GM12875 (cell line): Measurements from ENCODE around the gene DOCK10.

ENCODE experiments used
- H3K4me3 ChIP-seq: one replicate; pipeline ENCODE4 v1.5.1; 2011; ENCODE audit warnings: low read depth, low read length, control low read depth
- TF ChIP-seq, protein P1 (sequence below): IDR thresholded peaks from 2 replicates; pipeline ENCODE4 v1.5.1; 2011; ENCODE audit warnings: low read depth, mild to moderate bottlenecking, control low read depth, inconsistent platforms, low read length, moderate library complexity, borderline replicate concordance; ENCODE audit not compliant: insufficient read depth

Gene DOCK10

DNA sequence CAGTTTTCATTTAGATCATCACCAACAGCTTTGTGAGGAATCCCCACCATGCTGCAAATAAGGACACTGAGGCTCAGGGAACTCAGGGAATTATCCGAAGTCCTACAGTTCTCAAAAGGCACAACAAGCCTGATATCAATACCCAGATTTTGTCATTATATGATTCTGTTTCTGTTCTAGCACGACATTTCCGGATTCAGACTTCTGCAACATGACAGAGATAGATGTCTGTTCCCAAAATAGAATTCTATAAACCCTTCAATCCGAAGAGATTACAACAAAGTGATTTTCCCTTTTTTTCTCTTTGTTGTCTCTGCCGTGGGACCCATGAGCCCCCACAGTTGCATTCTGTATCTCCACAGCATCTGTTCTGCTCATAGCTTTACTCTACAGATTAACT, 72.0 kb downstream of the DOCK10 start:
- TF ChIP-seq, protein P1, sequence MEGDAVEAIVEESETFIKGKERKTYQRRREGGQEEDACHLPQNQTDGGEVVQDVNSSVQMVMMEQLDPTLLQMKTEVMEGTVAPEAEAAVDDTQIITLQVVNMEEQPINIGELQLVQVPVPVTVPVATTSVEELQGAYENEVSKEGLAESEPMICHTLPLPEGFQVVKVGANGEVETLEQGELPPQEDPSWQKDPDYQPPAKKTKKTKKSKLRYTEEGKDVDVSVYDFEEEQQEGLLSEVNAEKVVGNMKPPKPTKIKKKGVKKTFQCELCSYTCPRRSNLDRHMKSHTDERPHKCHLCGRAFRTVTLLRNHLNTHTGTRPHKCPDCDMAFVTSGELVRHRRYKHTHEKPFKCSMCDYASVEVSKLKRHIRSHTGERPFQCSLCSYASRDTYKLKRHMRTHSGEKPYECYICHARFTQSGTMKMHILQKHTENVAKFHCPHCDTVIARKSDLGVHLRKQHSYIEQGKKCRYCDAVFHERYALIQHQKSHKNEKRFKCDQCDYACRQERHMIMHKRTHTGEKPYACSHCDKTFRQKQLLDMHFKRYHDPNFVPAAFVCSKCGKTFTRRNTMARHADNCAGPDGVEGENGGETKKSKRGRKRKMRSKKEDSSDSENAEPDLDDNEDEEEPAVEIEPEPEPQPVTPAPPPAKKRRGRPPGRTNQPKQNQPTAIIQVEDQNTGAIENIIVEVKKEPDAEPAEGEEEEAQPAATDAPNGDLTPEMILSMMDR = no peak
- H3K4me3 ChIP-seq = no peak overlapping the region

DNA sequence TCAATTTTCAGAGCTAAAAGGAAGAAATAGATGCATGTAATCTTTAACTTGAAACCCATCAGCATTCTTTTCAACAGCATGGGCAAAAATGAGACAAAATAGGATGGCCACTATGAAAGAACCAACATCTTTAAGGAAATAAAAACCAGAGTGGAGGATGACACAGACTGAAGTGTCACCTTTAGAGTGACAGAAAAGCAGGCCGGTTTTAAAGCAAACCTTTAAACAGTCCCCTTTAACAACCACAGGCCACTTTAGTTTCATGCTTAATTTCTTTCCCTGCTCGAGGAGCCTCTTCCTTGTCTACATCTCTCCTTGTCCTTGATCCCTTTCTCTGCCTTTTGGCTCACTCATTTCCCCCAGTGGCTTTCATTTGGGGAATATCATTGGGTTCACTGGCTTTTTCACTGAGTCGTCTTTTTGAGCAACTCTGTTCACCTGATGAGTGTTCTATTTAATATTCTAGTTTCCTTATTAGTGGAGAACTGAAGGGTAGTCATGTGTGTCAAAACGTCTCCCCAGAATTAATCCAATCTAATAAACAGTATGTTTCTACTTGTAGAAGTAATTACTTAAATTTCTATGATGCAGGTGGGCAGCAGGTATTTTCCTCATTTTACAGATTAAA, 72.5 kb downstream of the DOCK10 start:
- no peak overlapping the region for H3K4me3 ChIP-seq
- TF ChIP-seq, protein P1 = no peak

DNA sequence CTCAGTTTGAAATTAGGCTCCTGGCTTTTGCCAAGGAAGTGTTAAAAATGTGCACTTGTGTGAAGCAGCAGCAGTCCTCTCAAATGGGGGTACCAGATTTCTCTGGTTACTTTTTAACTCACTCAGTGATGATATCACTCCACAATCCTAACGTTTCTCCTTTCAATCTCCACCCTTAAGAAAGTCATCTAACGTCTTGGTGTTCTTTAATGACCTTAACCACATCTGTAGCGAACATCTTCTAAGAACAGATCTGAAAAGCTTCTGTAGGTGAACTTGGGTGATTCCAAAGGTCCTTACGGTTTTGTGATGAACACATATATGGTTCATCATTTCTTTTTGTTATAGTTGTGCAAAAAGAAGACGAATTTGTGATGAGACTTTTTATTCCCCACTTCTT, 73.2 kb downstream of the DOCK10 start:
- no peak overlapping the region for H3K4me3 ChIP-seq
- TF ChIP-seq, protein P1 = no peak

DNA sequence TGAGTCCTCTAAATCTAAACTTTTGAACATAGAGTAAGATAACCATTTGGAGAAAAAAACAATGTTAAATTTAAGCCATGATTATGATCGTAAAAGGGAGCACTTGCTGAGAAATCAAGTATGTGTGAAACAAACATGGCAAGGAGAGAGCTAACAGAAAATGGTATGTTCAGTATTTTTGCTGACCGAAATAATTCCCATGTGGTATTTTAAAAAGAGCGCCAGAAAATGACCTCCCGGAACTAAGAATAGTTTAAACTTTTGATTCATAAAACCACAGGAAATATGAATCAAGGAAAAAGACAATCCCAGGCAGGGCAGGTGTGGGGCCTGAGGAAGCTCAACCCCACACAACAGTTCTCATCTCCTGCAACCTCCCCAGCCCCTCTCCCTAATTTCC, 74.2 kb downstream of the DOCK10 start:
- no peak overlapping the region for H3K4me3 ChIP-seq
- TF ChIP-seq, protein P1 = no peak

DNA sequence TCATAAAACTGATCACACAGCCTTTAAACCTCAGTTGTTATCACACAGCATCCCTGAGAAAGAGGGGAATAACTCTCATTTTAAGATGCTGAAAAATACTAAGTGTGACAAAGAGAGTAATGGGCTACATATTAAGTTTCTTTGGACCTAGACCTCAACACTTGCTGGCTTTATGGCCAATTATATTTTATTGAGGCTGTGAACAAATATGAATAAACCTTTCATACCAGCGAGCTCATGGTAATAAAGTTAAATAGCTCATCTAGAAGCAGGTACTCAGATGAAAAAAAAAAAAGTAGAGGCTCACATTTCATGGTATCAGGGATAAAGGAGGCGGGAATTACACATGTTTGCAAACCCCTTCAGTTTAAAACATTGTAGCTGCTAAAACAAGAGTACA, 75.7 kb downstream of the DOCK10 start:
- H3K4me3 ChIP-seq = no peak overlapping the region
- TF ChIP-seq, protein P1 = no peak

DNA sequence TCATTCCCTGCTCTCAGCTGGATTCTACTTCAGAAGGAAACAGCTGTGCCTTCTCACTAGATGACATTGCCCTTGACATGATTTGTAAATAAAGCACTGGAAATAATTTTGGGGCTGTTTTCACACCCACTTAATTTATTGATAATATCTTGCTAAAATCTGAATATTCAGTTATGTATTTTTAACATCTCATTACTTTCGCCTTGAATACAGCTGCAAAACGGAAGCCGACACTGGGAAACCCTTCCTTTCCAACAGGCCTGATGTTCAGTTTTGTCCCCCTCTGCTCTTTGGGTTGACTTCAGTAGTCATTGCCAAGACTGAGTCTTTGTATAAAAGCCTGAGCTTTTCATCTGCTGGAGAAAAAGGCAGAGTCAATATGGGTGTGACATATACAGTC, 82.7 kb downstream of the DOCK10 start:
- TF ChIP-seq, protein P1 = no peak
- no peak overlapping the region for H3K4me3 ChIP-seq

DNA sequence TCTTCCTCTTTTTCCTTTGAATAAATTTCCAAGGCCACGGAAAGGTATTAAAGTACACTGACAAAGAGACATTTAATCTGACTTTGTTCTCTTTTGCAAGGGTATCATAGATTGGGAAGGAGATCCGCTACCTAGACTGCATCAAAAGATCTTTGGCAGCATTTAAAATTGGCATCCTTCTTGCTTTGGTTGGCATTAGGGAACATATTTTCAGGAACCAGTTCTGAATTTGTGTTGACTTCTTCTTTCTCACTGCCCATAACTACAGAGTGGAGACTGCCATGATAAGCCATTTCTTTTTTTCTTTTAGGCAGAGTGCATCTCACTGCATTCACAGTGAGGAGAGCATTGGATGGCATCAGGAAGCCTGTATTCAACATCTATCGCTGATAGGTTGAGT, 83.4 kb downstream of the DOCK10 start:
- TF ChIP-seq, protein P1 = no peak
- H3K4me3 ChIP-seq = no peak overlapping the region
